Prostate gland (tissue), 2 donors: Measurements from ENCODE around the gene CHIC2.

Source experiments
- CTCF ChIP-seq, 4 experiments: fragments of 200-600 bp in 2 of 4; fragments of 450-650 bp in 2 of 4; sonication (generic) in 2 of 4; IDR thresholded peaks; 1 replicate in 3 of 4; 2 replicates in 1 of 4; pipeline ENCODE4 v1.5.1; 2016 to 2019; ENCODE audit warnings: antibody characterized with exemption in 4 of 4, mild to moderate bottlenecking in 2 of 4, moderate library complexity in 2 of 4
- POLR2A ChIP-seq: fragments of 450-650 bp; IDR thresholded peaks from one replicate; pipeline ENCODE4 v1.6.1; 2016; ENCODE audit warnings: antibody characterized with exemption, mild to moderate bottlenecking

- TF ChIP-seq CTCF (IDR thresholded peaks at IDR 0.05) (no peak), POLR2A (no peak)
Observed at GRCh38 chr4:53992785-53993184, 71.6 kb downstream of the CHIC2 start.
